ENCODE data around the gene ERG. TPM values are rescaled to one million over a fixed set of nuclear protein-coding genes. Genes with fewer than 3 reads are reported as not detected.

The ERG gene
- total RNA-seq, 6 experiments from 2014 or later, result 3.1 to 6.4 (median 5.2) TPM

DNA sequence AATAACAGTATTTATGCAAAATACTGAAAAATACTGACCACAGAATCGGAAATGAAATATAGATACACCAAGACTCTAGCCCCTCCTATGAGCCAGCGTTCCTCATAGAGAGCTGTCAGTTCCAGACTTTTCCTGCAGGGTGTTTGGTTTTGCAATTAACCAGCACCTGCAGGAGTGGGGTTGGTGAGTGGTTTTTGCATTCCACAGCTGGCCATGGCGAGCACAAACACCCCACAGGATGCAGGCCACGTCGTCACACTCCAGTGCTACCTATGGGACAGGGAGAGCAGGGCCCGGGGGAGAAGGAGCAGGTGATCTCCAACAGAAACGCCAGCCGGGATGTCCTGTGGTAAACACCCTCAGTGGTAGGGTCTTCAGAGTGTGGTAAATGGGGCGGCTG is 94.1 kb downstream of the ERG start:
- intact Hi-C loops (cut with DNase I), result no loop called here
- Histone ChIP-seq H3K4me1 (no peaks in the 10 kb centered on the region), H3K27ac (no peak overlapping the region), H3K27me3 (no peaks in the 10 kb centered on the region), H3K4me3 (no peak overlapping the region), H3K36me3 (no peaks in the 10 kb centered on the region), H3K9me3 (no peaks in the 10 kb centered on the region)
- ATAC-seq, result no peak
- TF ChIP-seq POLR2A (IDR thresholded peaks at IDR 0.05), result no peak
- TF ChIP-seq, protein P1, sequence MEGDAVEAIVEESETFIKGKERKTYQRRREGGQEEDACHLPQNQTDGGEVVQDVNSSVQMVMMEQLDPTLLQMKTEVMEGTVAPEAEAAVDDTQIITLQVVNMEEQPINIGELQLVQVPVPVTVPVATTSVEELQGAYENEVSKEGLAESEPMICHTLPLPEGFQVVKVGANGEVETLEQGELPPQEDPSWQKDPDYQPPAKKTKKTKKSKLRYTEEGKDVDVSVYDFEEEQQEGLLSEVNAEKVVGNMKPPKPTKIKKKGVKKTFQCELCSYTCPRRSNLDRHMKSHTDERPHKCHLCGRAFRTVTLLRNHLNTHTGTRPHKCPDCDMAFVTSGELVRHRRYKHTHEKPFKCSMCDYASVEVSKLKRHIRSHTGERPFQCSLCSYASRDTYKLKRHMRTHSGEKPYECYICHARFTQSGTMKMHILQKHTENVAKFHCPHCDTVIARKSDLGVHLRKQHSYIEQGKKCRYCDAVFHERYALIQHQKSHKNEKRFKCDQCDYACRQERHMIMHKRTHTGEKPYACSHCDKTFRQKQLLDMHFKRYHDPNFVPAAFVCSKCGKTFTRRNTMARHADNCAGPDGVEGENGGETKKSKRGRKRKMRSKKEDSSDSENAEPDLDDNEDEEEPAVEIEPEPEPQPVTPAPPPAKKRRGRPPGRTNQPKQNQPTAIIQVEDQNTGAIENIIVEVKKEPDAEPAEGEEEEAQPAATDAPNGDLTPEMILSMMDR (IDR thresholded peaks at IDR 0.05), result no peak
- no peak for DNase-seq
- WGBS (ENCODE audit: insufficient coverage, low coverage, low lambda C conversion rate, missing lambda C conversion rate), result 34% methylated on average over 2 of the region's 9 CpGs

DNA sequence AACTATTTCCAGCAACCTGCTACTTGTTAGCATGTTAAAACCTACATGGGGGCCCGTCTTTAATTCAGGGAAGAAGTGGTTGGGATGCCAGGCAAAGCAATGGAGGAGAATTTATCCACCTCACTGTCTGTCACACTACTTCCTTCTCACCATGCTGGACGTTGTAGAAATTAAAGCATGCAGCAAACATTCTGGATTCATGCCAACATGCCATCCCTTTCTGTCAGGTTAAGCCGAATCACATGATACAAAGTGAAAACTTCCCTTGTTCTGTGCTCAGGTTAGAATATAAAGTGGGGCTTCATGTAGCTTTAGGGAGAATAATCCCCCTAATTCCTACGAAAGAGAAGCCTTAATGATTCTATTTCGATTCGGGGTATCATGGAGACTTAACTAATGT is 95.5 kb downstream of the ERG start:
- 40% methylated on average over 6 of the region's 6 CpGs for WGBS (ENCODE audit: insufficient coverage, low coverage, low lambda C conversion rate, missing lambda C conversion rate)
- intact Hi-C loops (cut with DNase I), result no loop called here
- H3K4me1 ChIP-seq, result no peaks in the 10 kb centered on the region
- H3K36me3 ChIP-seq, result no peaks in the 10 kb centered on the region
- no peaks in the 10 kb centered on the region for H3K27me3 ChIP-seq
- no peaks in the 10 kb centered on the region for H3K9me3 ChIP-seq
- DNase-seq (no peak), ATAC-seq (no peak)
- no peak overlapping the region for H3K27ac ChIP-seq
- TF ChIP-seq, protein P1 (IDR thresholded peaks at IDR 0.05), result no peak
- TF ChIP-seq POLR2A (IDR thresholded peaks at IDR 0.05), result no peak
- no peak overlapping the region for H3K4me3 ChIP-seq

DNA sequence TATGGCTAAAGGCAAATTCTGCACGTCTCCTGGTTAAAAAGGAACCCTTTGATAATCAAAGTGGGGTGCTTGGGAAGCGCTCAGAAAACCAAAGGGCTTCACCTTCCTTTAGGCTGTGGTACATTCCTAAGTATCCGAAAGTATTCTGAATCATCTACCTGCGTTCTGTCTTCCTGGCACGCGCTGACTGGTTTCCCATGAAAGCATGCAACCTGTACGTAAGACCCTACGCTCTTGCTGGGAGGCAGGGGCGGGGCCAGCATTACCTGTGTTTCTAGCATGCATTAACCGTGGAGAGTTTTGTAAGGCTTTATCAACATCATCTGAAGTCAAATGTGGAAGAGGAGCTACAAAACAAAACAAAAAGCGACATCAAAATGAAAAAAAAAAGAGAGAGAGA is 96.0 kb downstream of the ERG start:
- no peak overlapping the region for H3K4me3 ChIP-seq
- intact Hi-C loops (cut with DNase I), result no loop called here
- no peak for TF ChIP-seq POLR2A (IDR thresholded peaks at IDR 0.05)
- H3K9me3 ChIP-seq, result no peaks in the 10 kb centered on the region
- no peak overlapping the region for H3K27ac ChIP-seq
- ATAC-seq, result no peak
- H3K36me3 ChIP-seq, result no peaks in the 10 kb centered on the region
- 60% methylated on average over 11 of the region's 11 CpGs for whole genome bisulfite sequencing (ENCODE audit: insufficient coverage, low coverage, low lambda C conversion rate, missing lambda C conversion rate)
- no peaks in the 10 kb centered on the region for H3K27me3 ChIP-seq
- no peak for DNase-seq
- H3K4me1 ChIP-seq, result no peaks in the 10 kb centered on the region

DNA sequence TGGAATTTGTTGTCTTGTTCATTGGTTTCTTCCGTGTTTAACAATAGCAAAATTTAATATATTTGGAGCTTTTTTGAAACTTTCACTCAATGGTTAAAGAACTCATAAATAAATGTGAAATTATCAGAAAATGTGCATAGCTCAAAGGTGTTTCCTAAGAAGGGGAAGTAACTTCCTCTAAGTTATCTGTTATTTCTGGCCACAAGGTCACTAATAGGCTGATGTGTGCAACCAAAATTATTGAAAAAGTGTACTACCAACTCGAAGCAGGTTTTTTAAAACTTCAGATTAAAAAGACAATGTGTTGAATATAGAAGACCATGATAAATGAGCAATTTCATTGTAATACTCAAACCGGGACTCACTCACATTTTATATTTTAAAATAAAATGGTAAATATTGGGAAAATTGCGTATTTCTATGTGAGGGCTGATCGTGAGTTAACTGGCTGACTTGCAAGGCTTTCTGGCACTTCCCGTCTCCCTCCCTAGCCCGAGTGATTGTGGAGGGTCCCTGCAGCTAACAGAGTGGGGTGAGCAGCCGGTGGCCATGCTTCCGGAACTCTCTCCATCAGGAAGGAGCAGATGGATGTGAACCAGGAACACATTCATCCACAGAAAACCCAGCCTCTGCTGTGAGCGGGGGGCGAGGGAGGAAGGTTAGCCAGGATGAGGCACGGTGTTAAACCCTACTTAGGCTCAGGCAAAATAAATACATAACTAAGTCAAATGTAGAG is 96.9 kb downstream of the ERG start:
- ATAC-seq (peak in 3 of 4 donors; percentile 23 to 65 (median 55)), DNase-seq (no peak)
- no peak overlapping the region for H3K27ac ChIP-seq
- no peaks in the 10 kb centered on the region for H3K36me3 ChIP-seq
- WGBS (ENCODE audit: insufficient coverage, low coverage, low lambda C conversion rate, missing lambda C conversion rate), result 44% methylated on average over 10 of the region's 12 CpGs
- H3K9me3 ChIP-seq, result no peaks in the 10 kb centered on the region
- no peaks in the 10 kb centered on the region for H3K27me3 ChIP-seq
- no peaks in the 10 kb centered on the region for H3K4me1 ChIP-seq
- H3K4me3 ChIP-seq, result no peak overlapping the region
- intact Hi-C loops (cut with DNase I), result no loop called here
- TF ChIP-seq POLR2A (IDR thresholded peaks at IDR 0.05), result no peak
- TF ChIP-seq, protein P1 (IDR thresholded peaks at IDR 0.05), result no peak

DNA sequence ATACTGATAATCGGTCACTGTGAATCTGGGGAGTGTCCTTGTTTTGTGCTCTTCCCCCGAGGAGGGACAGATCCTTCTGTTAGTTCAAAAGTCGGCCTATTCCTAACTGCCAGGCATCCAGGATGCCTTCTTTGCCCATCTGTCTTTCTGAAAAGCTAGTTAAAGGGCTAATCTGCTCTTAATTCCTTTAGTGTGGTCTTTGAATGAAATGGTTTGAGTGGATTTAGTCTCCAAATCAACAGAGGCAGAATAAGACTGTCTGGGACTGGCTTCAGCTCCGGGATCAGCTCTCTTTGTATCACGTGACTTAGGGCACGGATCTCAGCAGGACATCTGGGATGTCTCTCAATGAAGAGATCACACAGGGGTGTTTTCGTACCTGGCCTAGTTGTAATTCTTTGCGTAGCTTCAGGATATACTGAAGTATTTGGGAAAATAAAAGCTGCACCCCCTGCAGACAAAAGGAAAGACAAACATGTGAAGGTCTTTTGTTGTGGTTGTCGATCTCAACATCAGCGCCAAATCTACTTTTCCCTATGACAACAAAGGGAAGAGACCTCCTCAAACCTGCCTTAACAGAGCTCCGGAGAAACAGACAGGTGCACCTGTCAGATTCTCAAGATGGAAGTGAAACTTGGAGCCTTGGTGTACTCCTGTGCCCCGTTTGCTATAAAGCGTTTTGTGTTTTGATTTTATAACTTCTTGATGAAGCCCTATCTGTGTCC is 97.9 kb downstream of the ERG start:
- ATAC-seq (no peak), DNase-seq (no peak)
- Histone ChIP-seq H3K27ac (no peak overlapping the region), H3K36me3 (no peaks in the 10 kb centered on the region), H3K9me3 (no peaks in the 10 kb centered on the region), H3K4me1 (no peaks in the 10 kb centered on the region), H3K27me3 (no peaks in the 10 kb centered on the region), H3K4me3 (no peak overlapping the region)
- intact Hi-C loops (cut with DNase I), result no loop called here
- 57% methylated on average over 11 of the region's 13 CpGs for WGBS (ENCODE audit: insufficient coverage, low coverage, low lambda C conversion rate, missing lambda C conversion rate)
- TF ChIP-seq POLR2A (IDR thresholded peaks at IDR 0.05), result no peak
- TF ChIP-seq, protein P1 (IDR thresholded peaks at IDR 0.05), result no peak
